GM23338 (cell line): ENCODE data around the gene RRN3. TPM values are rescaled to one million over a fixed set of nuclear protein-coding genes. Genes with fewer than 3 reads are reported as not detected.

Source experiments
- ATAC-seq: fragments of 200-7000 bp; cut with Tn5 transposase; 3 replicates; pipeline ENCODE4 v1.9.1; 2020
- DNase-seq: peaks from one replicate; pipeline ENCODE4 v3.0.0-alpha.2; 2015; ENCODE audit warnings: low spot score
- H2AFZ ChIP-seq: fragments of 200-600 bp; sonication (generic); 2 replicates; pipeline ENCODE4 v1.8.0; 2016; ENCODE audit warnings: antibody characterized with exemption, mild to moderate bottlenecking, moderate library complexity
- H3F3A ChIP-seq: fragments of 200-600 bp; sonication (generic); replicated peaks from 2 replicates; pipeline ENCODE4 v1.8.0; 2017; ENCODE audit warnings: antibody characterized with exemption, mixed run types, low read depth
- H3K27ac ChIP-seq: fragments of 200-600 bp; sonication (generic); 2 replicates; pipeline ENCODE4 v1.6.1; 2016; ENCODE audit warnings: low read depth
- H3K27me3 ChIP-seq: fragments of 200-600 bp; sonication (generic); 2 replicates; pipeline ENCODE4 v1.8.0; 2016; ENCODE audit warnings: mild to moderate bottlenecking, mixed run types, moderate library complexity; ENCODE audit not compliant: insufficient read depth
- H3K36me3 ChIP-seq: fragments of 200-600 bp; sonication (generic); 2 replicates; pipeline ENCODE4 v1.8.0; 2016; ENCODE audit warnings: mild to moderate bottlenecking; ENCODE audit not compliant: insufficient read depth
- H3K4me1 ChIP-seq: fragments of 200-600 bp; sonication (generic); 2 replicates; pipeline ENCODE4 v1.8.0; 2016; ENCODE audit warnings: mild to moderate bottlenecking, moderate library complexity; ENCODE audit not compliant: insufficient read depth
- H3K4me2 ChIP-seq: fragments of 200-600 bp; sonication (generic); 2 replicates; pipeline ENCODE4 v1.7.1; 2017; ENCODE audit warnings: mixed run types
- H3K4me3 ChIP-seq: fragments of 200-600 bp; sonication (generic); 2 replicates; pipeline ENCODE4 v1.6.1; 2016; ENCODE audit warnings: mixed run types
- H3K79me2 ChIP-seq: fragments of 200-600 bp; sonication (generic); replicated peaks from 2 replicates; pipeline ENCODE4 v1.8.0; 2017; ENCODE audit warnings: mild to moderate bottlenecking; ENCODE audit not compliant: insufficient read depth
- H3K9me2 ChIP-seq: fragments of 200-600 bp; sonication (generic); 2 replicates; pipeline ENCODE4 v1.8.0; 2017; ENCODE audit not compliant: insufficient read depth
- H4K20me1 ChIP-seq: fragments of 200-600 bp; sonication (generic); replicated peaks from 2 replicates; pipeline ENCODE4 v1.8.0; 2017; ENCODE audit warnings: mild to moderate bottlenecking; ENCODE audit not compliant: insufficient read depth
- H3K27ac Mint-ChIP-seq: 2 replicates; pipeline ENCODE4 v1.8.0; 2020; ENCODE audit warnings: inconsistent platforms, mild to moderate bottlenecking, moderate library complexity, mixed read lengths
- H3K27me3 Mint-ChIP-seq: 3 replicates; pipeline ENCODE4 v1.8.0; 2022; ENCODE audit warnings: low read depth, mild to moderate bottlenecking, moderate library complexity, mixed read lengths, inconsistent platforms; ENCODE audit not compliant: insufficient read depth, poor library complexity
- H3K36me3 Mint-ChIP-seq: 3 replicates; pipeline ENCODE4 v1.8.0; 2021; ENCODE audit warnings: low read depth, mild to moderate bottlenecking, inconsistent platforms, moderate library complexity, mixed read lengths
- H3K4me1 Mint-ChIP-seq: 3 replicates; pipeline ENCODE4 v1.8.0; 2020; ENCODE audit warnings: mild to moderate bottlenecking, inconsistent platforms, mixed read lengths
- H3K4me3 Mint-ChIP-seq: 3 replicates; pipeline ENCODE4 v1.8.0; 2021; ENCODE audit warnings: moderate library complexity, mild to moderate bottlenecking, inconsistent platforms, mixed read lengths
- H3K9me3 Mint-ChIP-seq: 3 replicates; pipeline ENCODE4 v1.8.0; 2020; ENCODE audit warnings: moderate library complexity, mild to moderate bottlenecking, inconsistent platforms, mixed read lengths
- CREB1 ChIP-seq: fragments of 250-450 bp; sonication (Bioruptor Pico); IDR thresholded peaks from 2 replicates; pipeline ENCODE4 v1.5.0; 2020; ENCODE audit warnings: low read depth, mild to moderate bottlenecking, moderate library complexity
- EZH2 ChIP-seq: fragments of 200-600 bp; sonication (generic); IDR thresholded peaks from one replicate; pipeline ENCODE4 v1.8.0; 2017; ENCODE audit warnings: antibody characterized with exemption, mild to moderate bottlenecking, low read depth; ENCODE audit not compliant: unreplicated experiment
- EZH2phosphoT487 ChIP-seq: fragments of 200-600 bp; sonication (generic); IDR thresholded peaks from one replicate; pipeline ENCODE4 v1.8.1; 2018; ENCODE audit warnings: antibody characterized with exemption; ENCODE audit not compliant: unreplicated experiment
- JUNB ChIP-seq: IDR thresholded peaks from one replicate; pipeline ENCODE4 v1.6.1; 2016; ENCODE audit warnings: antibody characterized with exemption; ENCODE audit not compliant: unreplicated experiment
- NANOG ChIP-seq: IDR thresholded peaks from 2 replicates; pipeline ENCODE4 v1.6.1; 2016; ENCODE audit warnings: antibody characterized with exemption, borderline replicate concordance
- POLR2AphosphoS5 ChIP-seq: IDR thresholded peaks from 2 replicates; pipeline ENCODE4 v1.6.1; 2016; ENCODE audit warnings: antibody characterized with exemption, low read depth
- STAT1 ChIP-seq: IDR thresholded peaks from one replicate; pipeline ENCODE4 v1.6.1; 2016; ENCODE audit warnings: antibody characterized with exemption; ENCODE audit not compliant: unreplicated experiment
- ZNF331 ChIP-seq: fragments of 250-450 bp; sonication (Bioruptor Pico); IDR thresholded peaks from 2 replicates; pipeline ENCODE4 v1.5.0; 2020; ENCODE audit warnings: low read depth, mild to moderate bottlenecking, moderate library complexity
- polyA plus RNA-seq: library from polyadenylated mRNA; unstranded; fragments of >200 nt; fragmentation: Nextera tagmentation; extraction: Ambion mirVana; gene quantifications from 2 replicates; pipeline ENCODE4 v1.2.1, GENCODE V29; 2016
- total RNA-seq: library from RNA; depleted of rRNA; stranded (reverse); fragments of >200 nt; shearing (Covaris generic); gene quantifications from 2 replicates; pipeline ENCODE4 v1.2.3, GENCODE V29; 2014
- TF ChIP-seq, protein P1 (sequence below), 2 experiments: fragments of 200-600 bp in 1 of 2; sonication (generic) in 1 of 2; conservative IDR thresholded peaks; 2 replicates each; pipeline versions ENCODE4 v1.5.1 to v1.6.1; 2016 to 2017; ENCODE audit warnings: antibody characterized with exemption in 2 of 2, low read depth in 2 of 2, mild to moderate bottlenecking in 2 of 2, moderate library complexity in 1 of 2
- TF ChIP-seq, protein P2 (sequence below): IDR thresholded peaks from one replicate; pipeline ENCODE4 v1.6.1; 2018; ENCODE audit warnings: antibody characterized with exemption; ENCODE audit not compliant: unreplicated experiment

RRN3 gene
- total and polyA plus RNA-seq, 2 experiments from 2014 or later = 15.4 to 41.5 TPM

DNA sequence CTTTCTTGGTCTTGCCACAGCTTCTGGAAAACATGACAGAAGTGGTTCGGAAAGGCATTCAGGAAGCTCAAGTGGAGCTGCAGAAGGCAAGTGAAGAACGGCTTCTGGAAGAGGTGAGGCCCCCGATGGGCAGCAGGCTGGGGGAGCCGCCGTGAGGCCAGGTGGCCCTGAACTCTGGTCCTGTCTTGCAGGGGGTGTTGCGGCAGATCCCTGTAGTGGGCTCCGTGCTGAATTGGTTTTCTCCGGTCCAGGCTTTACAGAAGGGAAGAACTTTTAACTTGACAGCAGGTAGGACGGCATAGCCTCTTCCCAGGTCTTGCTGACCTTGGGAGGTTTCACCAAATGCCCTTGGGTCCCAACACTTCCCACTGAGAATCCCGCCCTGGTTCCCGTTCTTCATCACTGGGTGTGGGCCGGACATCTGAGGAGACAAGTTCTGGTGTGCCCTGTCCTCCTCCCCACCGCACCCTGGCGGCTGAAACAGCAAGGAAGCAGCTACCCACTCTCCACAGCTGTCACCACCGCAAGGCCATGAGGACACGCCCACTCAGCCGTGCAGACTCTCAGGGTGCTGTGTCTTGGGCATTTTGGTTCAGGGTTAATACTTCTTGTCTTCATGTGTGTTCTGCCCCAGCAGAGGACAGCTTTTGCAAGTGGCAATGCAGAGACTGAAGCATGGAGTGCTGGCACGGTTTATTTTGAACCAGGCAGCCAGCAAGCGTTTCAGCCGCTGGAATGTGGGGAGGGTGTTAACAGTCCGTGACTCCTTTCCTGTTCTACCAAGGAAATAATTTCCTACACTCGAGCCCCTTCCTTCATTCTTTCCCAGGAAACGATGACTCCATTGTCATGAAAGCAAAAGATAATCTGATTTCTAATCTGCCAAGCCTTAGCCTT, 59.6 kb downstream of the RRN3 start:
- H3K4me1 ChIP-seq = no peaks in the 10 kb centered on the region
- no peak; the same call in 1 of the 3 replicates for ATAC-seq
- Mint-ChIP-seq H3K9me3 (no peaks in the 10 kb centered on the region), H3K4me1 (no peaks in the 10 kb centered on the region), H3K4me3 (no peak overlapping the region), H3K36me3 (peaks cover 74% of the 10 kb centered on the region), H3K27me3 (no peaks in the 10 kb centered on the region), H3K27ac (no peak overlapping the region)
- no peak overlapping the region for H2AFZ ChIP-seq
- H4K20me1 ChIP-seq = peaks cover 6% of the 10 kb centered on the region
- peaks cover 4% of the 10 kb centered on the region; the same call in 1 of the 2 replicates for H3F3A ChIP-seq
- no peaks in the 10 kb centered on the region for H3K27me3 ChIP-seq
- peaks cover 28% of the 10 kb centered on the region for H3K36me3 ChIP-seq
- H3K4me2 ChIP-seq = no peak overlapping the region
- no peaks in the 10 kb centered on the region for H3K9me2 ChIP-seq
- no peak for TF ChIP-seq CREB1
- TF ChIP-seq NANOG = no peak
- no peak for TF ChIP-seq POLR2AphosphoS5
- TF ChIP-seq, protein P1, sequence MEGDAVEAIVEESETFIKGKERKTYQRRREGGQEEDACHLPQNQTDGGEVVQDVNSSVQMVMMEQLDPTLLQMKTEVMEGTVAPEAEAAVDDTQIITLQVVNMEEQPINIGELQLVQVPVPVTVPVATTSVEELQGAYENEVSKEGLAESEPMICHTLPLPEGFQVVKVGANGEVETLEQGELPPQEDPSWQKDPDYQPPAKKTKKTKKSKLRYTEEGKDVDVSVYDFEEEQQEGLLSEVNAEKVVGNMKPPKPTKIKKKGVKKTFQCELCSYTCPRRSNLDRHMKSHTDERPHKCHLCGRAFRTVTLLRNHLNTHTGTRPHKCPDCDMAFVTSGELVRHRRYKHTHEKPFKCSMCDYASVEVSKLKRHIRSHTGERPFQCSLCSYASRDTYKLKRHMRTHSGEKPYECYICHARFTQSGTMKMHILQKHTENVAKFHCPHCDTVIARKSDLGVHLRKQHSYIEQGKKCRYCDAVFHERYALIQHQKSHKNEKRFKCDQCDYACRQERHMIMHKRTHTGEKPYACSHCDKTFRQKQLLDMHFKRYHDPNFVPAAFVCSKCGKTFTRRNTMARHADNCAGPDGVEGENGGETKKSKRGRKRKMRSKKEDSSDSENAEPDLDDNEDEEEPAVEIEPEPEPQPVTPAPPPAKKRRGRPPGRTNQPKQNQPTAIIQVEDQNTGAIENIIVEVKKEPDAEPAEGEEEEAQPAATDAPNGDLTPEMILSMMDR (conservative IDR thresholded peaks at IDR 0.05; ENCODE audit: low read depth in 2 of 2) = peak in 1 of 2 experiments; percentile 38; a peak in 2 of 4 replicates
- no peak for TF ChIP-seq EZH2phosphoT487
- TF ChIP-seq STAT1 = no peak
- no peak for DNase-seq
- H3K79me2 ChIP-seq = no peaks in the 10 kb centered on the region
- no peak overlapping the region for H3K4me3 ChIP-seq
- H3K27ac ChIP-seq = no peak overlapping the region

DNA sequence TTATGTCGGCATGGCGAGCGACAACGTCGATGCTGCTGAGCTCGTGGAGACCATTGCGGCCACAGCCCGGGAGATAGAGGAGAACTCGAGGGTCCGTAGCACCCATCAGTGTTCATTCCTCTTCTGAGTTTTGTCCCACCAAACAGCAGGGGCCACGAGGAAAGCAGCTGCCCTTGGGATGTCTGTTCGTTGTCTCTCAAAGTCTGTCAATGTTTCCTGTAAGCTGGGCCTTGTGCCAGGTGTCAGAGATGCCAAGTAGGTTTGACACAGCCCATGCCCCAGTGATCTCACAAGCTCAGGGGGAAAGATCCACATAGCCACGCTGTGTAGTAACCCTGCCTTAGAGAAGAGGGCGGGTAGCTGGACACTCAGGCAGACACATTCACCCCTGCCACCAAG, 60.8 kb downstream of the RRN3 start:
- no peak for ATAC-seq
- H3K79me2 ChIP-seq = 0 out of 2 replicates have a peak, but pooled peaks cover 3% of the 10 kb centered on the region
- H3K27ac Mint-ChIP-seq = no peak overlapping the region
- TF ChIP-seq STAT1 (no peak), NANOG (no peak), CREB1 (no peak), ZNF331 (no peak), EZH2phosphoT487 (no peak), POLR2AphosphoS5 (no peak), JUNB (no peak), EZH2 (no peak)
- TF ChIP-seq, protein P2, sequence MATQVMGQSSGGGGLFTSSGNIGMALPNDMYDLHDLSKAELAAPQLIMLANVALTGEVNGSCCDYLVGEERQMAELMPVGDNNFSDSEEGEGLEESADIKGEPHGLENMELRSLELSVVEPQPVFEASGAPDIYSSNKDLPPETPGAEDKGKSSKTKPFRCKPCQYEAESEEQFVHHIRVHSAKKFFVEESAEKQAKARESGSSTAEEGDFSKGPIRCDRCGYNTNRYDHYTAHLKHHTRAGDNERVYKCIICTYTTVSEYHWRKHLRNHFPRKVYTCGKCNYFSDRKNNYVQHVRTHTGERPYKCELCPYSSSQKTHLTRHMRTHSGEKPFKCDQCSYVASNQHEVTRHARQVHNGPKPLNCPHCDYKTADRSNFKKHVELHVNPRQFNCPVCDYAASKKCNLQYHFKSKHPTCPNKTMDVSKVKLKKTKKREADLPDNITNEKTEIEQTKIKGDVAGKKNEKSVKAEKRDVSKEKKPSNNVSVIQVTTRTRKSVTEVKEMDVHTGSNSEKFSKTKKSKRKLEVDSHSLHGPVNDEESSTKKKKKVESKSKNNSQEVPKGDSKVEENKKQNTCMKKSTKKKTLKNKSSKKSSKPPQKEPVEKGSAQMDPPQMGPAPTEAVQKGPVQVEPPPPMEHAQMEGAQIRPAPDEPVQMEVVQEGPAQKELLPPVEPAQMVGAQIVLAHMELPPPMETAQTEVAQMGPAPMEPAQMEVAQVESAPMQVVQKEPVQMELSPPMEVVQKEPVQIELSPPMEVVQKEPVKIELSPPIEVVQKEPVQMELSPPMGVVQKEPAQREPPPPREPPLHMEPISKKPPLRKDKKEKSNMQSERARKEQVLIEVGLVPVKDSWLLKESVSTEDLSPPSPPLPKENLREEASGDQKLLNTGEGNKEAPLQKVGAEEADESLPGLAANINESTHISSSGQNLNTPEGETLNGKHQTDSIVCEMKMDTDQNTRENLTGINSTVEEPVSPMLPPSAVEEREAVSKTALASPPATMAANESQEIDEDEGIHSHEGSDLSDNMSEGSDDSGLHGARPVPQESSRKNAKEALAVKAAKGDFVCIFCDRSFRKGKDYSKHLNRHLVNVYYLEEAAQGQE = no peak
- TF ChIP-seq, protein P1 (conservative IDR thresholded peaks at IDR 0.05; ENCODE audit: low read depth in 2 of 2) = no peak

More for the DNA sequence above, 60.8 kb downstream of the RRN3 start:
- Histone ChIP-seq H4K20me1 (peaks cover 10% of the 10 kb centered on the region), H3K4me1 (no peaks in the 10 kb centered on the region), H3K9me2 (no peaks in the 10 kb centered on the region), H3K36me3 (peaks cover 27% of the 10 kb centered on the region), H2AFZ (no peak overlapping the region), H3K27me3 (no peaks in the 10 kb centered on the region), H3F3A (peaks cover 13% of the 10 kb centered on the region; the same call in 1 of the 2 replicates), H3K27ac (no peak overlapping the region), H3K4me3 (no peak overlapping the region), H3K4me2 (no peak overlapping the region)
- no peaks in the 10 kb centered on the region for H3K9me3 Mint-ChIP-seq
- DNase-seq = no peak
- peaks cover 70% of the 10 kb centered on the region for H3K36me3 Mint-ChIP-seq
- no peaks in the 10 kb centered on the region for H3K4me1 Mint-ChIP-seq
- H3K4me3 Mint-ChIP-seq = no peak overlapping the region
- H3K27me3 Mint-ChIP-seq = peaks cover 1% of the 10 kb centered on the region
